Panc1 (cell line): ENCODE results near the gene SLC19A1.

Source experiments
- TCF7L2 ChIP-seq: IDR thresholded peaks from 2 replicates; pipeline ENCODE4 v1.6.1; 2011; ENCODE audit warnings: mild to moderate bottlenecking, low read depth, low read length, inconsistent platforms
- TF ChIP-seq, protein P1 (sequence below): fragments of 450-650 bp; IDR thresholded peaks from 2 replicates; pipeline ENCODE4 v1.5.1; 2017; ENCODE audit warnings: mild to moderate bottlenecking

DNA sequence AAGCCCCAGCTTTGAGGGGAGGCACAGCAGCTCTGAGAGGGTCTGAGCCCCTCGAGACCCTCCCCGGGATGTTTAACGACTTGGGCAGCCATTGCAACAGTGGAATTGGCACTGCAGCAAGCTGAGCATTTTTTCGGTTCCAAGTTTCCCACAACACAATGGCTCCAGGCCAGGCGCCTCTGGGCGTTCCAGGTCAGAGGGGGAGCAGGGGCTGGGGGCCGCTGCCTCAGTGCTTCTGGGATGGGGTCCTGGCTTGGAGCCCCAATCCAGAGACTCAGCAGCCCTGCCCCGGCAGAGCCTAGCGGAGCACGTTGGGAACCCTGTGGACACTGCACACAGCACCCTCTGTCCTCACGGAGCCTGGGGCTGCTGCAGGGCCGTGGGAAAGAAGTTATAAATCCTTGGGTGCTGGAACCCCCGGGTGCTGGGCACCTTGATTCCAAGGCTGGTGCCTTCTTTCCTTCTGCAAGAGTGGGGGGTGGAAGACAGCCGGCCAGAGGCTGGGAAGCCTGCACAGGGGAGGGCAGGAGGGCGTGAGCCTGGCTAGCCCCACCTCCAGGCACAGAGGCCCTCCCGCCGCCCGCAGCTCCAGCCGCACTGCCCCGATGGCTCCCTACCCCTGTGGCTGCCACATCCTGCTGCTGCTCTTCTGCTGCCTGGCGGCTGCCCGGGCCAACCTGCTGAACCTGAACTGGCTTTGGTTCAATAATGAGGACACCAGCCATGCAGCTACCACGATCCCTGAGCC, 87.1 kb downstream of the SLC19A1 start:
- TF ChIP-seq, protein P1, sequence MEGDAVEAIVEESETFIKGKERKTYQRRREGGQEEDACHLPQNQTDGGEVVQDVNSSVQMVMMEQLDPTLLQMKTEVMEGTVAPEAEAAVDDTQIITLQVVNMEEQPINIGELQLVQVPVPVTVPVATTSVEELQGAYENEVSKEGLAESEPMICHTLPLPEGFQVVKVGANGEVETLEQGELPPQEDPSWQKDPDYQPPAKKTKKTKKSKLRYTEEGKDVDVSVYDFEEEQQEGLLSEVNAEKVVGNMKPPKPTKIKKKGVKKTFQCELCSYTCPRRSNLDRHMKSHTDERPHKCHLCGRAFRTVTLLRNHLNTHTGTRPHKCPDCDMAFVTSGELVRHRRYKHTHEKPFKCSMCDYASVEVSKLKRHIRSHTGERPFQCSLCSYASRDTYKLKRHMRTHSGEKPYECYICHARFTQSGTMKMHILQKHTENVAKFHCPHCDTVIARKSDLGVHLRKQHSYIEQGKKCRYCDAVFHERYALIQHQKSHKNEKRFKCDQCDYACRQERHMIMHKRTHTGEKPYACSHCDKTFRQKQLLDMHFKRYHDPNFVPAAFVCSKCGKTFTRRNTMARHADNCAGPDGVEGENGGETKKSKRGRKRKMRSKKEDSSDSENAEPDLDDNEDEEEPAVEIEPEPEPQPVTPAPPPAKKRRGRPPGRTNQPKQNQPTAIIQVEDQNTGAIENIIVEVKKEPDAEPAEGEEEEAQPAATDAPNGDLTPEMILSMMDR, result no peak
- TF ChIP-seq TCF7L2, result no peak
